ENCODE results near the gene PXK. TPM values are rescaled to one million over a fixed set of nuclear protein-coding genes. Genes with fewer than 3 reads are reported as not detected.
A peak's percentile ranks its signal among the peaks of the same experiment; 100 is the strongest.

PXK gene
- total RNA-seq, 3 donors from 2014 or later, result 30.3 to 36.1 (median 34.6) TPM

DNA sequence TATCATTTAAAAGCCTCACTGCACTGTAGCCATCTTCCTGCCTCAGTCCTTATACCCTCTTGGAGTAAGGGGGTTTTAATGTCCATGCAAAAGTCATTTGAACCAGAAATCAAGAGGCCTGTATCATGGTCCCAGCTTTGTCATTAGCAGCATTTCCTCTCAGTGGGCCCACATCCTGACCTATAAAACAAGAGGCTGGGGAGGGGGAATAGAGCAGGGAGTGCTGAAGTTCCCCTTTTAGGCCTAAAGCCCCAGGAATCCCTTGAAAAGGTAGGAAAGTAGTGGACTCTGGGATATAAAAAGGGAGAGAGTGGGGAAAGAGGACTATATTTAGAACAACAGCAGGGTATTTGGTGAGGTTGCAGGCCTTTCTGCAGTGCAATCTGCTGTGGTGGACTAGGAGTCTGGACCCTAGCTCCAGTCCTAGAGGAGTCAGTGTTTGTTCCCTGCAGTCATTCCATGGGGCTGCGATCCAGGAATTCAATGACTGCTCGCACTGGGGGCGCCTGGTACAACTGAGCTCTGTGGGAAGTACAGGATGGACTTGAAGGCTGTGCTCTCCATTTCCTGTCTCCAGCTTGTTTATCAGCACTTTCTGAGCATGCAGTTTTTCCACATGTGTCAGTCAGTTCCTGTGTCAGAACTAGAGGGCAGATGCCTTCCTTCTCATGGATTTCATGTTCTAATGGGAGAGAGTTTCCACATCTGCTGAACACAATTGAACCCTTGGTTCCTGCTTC lies 54.1 kb downstream of the PXK start:
- no peaks in the 10 kb centered on the region for H3K4me1 ChIP-seq
- DNase-seq (ENCODE audit: low spot score in 2 of 2), result no peak
- intact Hi-C loops (cut with DNase I; ENCODE audit: low total_unique reads), result no loop called here

DNA sequence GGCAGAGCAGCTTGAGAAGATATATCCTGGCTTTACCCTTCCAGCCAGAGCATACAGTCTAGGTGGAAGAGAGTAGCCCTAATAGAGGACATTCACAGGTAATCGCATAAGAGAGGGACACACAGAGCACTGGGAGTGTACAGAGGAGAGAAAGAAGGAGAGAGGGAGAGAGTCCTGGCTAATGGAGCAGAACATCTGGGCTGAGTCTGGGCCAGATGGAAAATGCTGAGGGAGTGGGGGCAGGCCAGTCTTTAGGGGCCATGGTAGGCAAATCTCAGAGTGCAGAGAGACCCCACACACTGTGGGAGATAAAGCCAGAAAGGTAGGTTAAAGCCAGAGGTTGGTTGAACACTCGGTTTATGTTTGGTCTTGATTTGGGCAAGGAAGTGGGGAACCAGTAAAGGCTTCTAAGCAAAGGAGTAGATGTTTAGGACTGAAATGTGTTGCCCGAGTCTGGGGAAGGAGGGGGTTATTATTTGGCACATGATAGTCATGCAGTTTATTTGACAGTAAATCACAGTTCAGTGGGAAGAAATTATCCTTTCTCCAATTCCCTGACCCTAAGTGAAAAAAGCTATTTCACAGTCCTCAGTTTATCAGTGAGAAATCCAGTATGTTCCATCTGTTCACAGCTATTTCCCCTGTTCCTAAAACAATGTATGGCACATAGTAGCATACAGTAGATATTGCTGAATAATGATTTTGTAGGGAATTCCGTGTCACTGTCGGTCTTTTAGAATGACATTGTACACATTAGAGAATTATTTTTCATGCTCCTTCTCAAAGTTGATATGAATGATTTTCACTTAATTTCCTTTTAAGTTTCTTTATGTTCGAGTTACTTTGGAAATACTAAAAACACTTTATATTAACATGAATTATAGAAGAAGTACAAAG lies 55.2 kb downstream of the PXK start:
- Histone ChIP-seq H3K27me3 (no peaks in the 10 kb centered on the region), H3K36me3 (no peaks in the 10 kb centered on the region), H3K4me1 (no peaks in the 10 kb centered on the region), H3K9me3 (no peaks in the 10 kb centered on the region), H3K4me3 (no peak overlapping the region), H3K27ac (peak overlapping the region in 1 of 2 donors; percentile 69)
- DNase-seq (ENCODE audit: low spot score in 2 of 2), result no peak
- TF ChIP-seq, protein P1, sequence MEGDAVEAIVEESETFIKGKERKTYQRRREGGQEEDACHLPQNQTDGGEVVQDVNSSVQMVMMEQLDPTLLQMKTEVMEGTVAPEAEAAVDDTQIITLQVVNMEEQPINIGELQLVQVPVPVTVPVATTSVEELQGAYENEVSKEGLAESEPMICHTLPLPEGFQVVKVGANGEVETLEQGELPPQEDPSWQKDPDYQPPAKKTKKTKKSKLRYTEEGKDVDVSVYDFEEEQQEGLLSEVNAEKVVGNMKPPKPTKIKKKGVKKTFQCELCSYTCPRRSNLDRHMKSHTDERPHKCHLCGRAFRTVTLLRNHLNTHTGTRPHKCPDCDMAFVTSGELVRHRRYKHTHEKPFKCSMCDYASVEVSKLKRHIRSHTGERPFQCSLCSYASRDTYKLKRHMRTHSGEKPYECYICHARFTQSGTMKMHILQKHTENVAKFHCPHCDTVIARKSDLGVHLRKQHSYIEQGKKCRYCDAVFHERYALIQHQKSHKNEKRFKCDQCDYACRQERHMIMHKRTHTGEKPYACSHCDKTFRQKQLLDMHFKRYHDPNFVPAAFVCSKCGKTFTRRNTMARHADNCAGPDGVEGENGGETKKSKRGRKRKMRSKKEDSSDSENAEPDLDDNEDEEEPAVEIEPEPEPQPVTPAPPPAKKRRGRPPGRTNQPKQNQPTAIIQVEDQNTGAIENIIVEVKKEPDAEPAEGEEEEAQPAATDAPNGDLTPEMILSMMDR (IDR thresholded peaks at IDR 0.05), result no peak
- TF ChIP-seq POLR2AphosphoS5 (IDR thresholded peaks at IDR 0.05) (no peak), POLR2A (IDR thresholded peaks at IDR 0.05) (no peak)
- intact Hi-C loops (cut with DNase I; ENCODE audit: low total_unique reads), result no loop called here

More for the DNA sequence above, 54.1 kb downstream of the PXK start:
- Histone ChIP-seq H3K9me3 (no peaks in the 10 kb centered on the region), H3K36me3 (no peaks in the 10 kb centered on the region), H3K27me3 (no peaks in the 10 kb centered on the region), H3K27ac (peak overlapping the region in 1 of 2 donors; percentile 69), H3K4me3 (no peak overlapping the region)
- TF ChIP-seq, protein P1 (IDR thresholded peaks at IDR 0.05), result no peak
- TF ChIP-seq POLR2A (IDR thresholded peaks at IDR 0.05), result no peak
- TF ChIP-seq POLR2AphosphoS5 (IDR thresholded peaks at IDR 0.05), result no peak

DNA sequence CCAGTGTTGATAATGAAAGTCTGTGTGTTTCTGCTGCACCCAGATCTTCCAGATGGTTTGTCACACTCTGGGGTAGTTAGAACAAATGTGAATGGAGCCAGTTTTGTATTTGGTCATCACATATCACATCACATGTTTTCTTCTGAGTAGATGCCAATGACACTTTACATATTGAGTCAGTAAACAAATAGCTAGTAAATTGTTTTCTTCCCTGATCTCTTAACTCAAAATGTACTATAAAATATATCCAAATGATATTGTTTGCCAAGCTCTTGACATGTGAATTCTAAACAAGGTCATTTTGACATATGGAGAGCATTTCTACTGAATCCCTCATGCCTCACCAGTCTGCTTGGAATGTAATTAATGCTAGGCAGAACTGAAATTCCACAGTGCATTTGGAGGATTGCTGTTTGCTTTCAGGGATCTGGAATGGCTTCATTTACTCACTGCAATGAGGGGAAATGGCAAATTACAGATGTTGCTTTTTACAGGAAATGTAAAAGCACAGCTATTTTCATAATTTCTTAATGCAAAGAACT lies 55.9 kb downstream of the PXK start:
- no peaks in the 10 kb centered on the region for H3K9me3 ChIP-seq
- no peak for DNase-seq (ENCODE audit: low spot score in 2 of 2)
- H3K4me3 ChIP-seq, result no peak overlapping the region
- intact Hi-C loops (cut with DNase I; ENCODE audit: low total_unique reads), result no loop called here
- H3K4me1 ChIP-seq, result no peaks in the 10 kb centered on the region
- H3K27me3 ChIP-seq, result no peaks in the 10 kb centered on the region
- peak overlapping the region in 1 of 2 donors; percentile 69 for H3K27ac ChIP-seq
- TF ChIP-seq POLR2A (IDR thresholded peaks at IDR 0.05), result no peak
- TF ChIP-seq, protein P1 (IDR thresholded peaks at IDR 0.05), result no peak
- no peaks in the 10 kb centered on the region for H3K36me3 ChIP-seq

DNA sequence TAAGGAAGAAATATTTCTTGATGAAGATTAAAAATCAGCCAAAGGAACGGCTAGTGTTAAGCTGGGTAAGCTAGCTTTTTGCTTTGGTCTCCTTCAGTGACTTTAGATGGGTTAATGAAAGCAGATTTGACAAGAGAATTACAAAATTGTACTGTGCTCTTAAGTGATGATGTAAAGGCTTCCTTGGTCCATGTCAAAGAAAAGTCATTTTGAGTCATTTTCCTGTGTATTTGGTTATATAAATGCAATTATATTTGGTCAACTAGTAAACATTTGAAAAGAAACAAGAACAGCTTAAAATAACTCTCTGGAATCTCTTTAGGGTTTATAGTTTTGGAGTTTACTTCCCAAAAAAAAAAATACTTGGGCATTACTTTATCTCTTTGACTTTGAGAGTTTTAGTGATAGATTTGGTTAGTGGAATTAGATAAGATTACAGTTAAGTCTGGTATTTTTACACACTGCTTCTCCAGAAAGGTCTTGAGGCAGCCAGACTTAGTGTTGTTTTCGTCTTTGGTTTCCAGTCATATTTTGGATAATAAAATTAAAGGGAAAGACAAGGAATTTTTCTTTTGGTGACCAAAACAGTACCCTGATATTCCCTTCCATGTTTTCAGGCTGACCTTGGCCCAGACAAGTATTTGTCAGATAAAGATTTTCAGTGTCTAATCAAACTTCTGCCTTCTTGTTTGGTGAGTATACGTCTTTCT lies 58.6 kb downstream of the PXK start:
- no peak overlapping the region for H3K27ac ChIP-seq
- H3K9me3 ChIP-seq, result no peaks in the 10 kb centered on the region
- no peaks in the 10 kb centered on the region for H3K27me3 ChIP-seq
- TF ChIP-seq POLR2A (IDR thresholded peaks at IDR 0.05), result no peak
- TF ChIP-seq, protein P1 (IDR thresholded peaks at IDR 0.05), result no peak
- TF ChIP-seq POLR2AphosphoS5 (IDR thresholded peaks at IDR 0.05), result no peak
- intact Hi-C loops (cut with DNase I; ENCODE audit: low total_unique reads), result loop anchor here (10.0 kb wide), 1 partner anchor 1387 kb away; no protein-coding TSS in a partner anchor
- H3K36me3 ChIP-seq, result no peaks in the 10 kb centered on the region
- no peaks in the 10 kb centered on the region for H3K4me1 ChIP-seq
- no peak for DNase-seq (ENCODE audit: low spot score in 2 of 2)
- H3K4me3 ChIP-seq, result peak overlapping the region in 1 of 3 donors; percentile 16
